DOHH2 (cell line): ENCODE data around the gene AUTS2.
A peak's percentile ranks its signal among the peaks of the same experiment; 100 is the strongest.

Experiments used
- H3F3A ChIP-seq: fragments of 200-600 bp; sonication (generic), shearing (Covaris generic); 2 replicates; pipeline ENCODE4 v1.6.0; 2016; ENCODE audit warnings: antibody characterized with exemption, mild to moderate bottlenecking; ENCODE audit not compliant: control insufficient read depth, insufficient read depth
- H3K27ac ChIP-seq: fragments of 200-600 bp; sonication (generic); 2 replicates; pipeline ENCODE4 v1.5.1; 2014; ENCODE audit warnings: low read depth, mild to moderate bottlenecking, low read length, moderate library complexity
- H3K27me3 ChIP-seq: fragments of 200-600 bp; sonication (generic); 2 replicates; pipeline ENCODE4 v1.6.1; 2014; ENCODE audit warnings: mild to moderate bottlenecking, low read length, mixed read lengths; ENCODE audit not compliant: control insufficient read depth
- H3K36me3 ChIP-seq: fragments of 200-600 bp; sonication (generic); 2 replicates; pipeline ENCODE4 v1.6.1; 2014; ENCODE audit warnings: mild to moderate bottlenecking, low read length, moderate library complexity, mixed read lengths; ENCODE audit not compliant: control insufficient read depth
- H3K4me1 ChIP-seq: fragments of 200-600 bp; sonication (generic); 2 replicates; pipeline ENCODE4 v1.6.1; 2014; ENCODE audit warnings: mild to moderate bottlenecking, low read length, mixed read lengths; ENCODE audit not compliant: control insufficient read depth
- H3K4me2 ChIP-seq: fragments of 200-600 bp; sonication (generic); 2 replicates; pipeline ENCODE4 v1.6.0; 2014; ENCODE audit warnings: mild to moderate bottlenecking, low read length, moderate library complexity
- H3K4me3 ChIP-seq: fragments of 200-600 bp; sonication (generic); 2 replicates; pipeline ENCODE4 v1.5.1; 2014; ENCODE audit warnings: mild to moderate bottlenecking, low read length, mixed read lengths
- H3K79me2 ChIP-seq: fragments of 200-600 bp; sonication (generic); 2 replicates; pipeline ENCODE4 v1.6.1; 2014; ENCODE audit warnings: mild to moderate bottlenecking, low read length, mixed read lengths; ENCODE audit not compliant: control insufficient read depth
- H3K9me2 ChIP-seq: fragments of 200-600 bp; sonication (generic); replicated peaks from 2 replicates; pipeline ENCODE4 v1.6.1; 2014; ENCODE audit warnings: mild to moderate bottlenecking, low read length, mixed read lengths; ENCODE audit not compliant: control insufficient read depth
- H3K9me3 ChIP-seq: fragments of 200-600 bp; sonication (generic); 2 replicates; pipeline ENCODE4 v1.6.1; 2014; ENCODE audit warnings: antibody characterized with exemption, low read length, mixed read lengths; ENCODE audit not compliant: control insufficient read depth, insufficient read depth
- H4K20me1 ChIP-seq: fragments of 200-600 bp; sonication (generic); 2 replicates; pipeline ENCODE4 v1.6.0; 2014; ENCODE audit warnings: low read depth, mild to moderate bottlenecking, antibody characterized with exemption, low read length, moderate library complexity; ENCODE audit not compliant: control insufficient read depth, insufficient read depth
- CTCF ChIP-seq: fragments of 200-600 bp; sonication (generic); IDR thresholded peaks from one replicate; pipeline ENCODE4 v1.5.1; 2014; ENCODE audit warnings: antibody characterized with exemption, mild to moderate bottlenecking, low read depth, low read length; ENCODE audit not compliant: poor library complexity, severe bottlenecking
- EZH2phosphoT487 ChIP-seq: fragments of 200-600 bp; sonication (generic); IDR thresholded peaks from 2 replicates; pipeline ENCODE4 v1.6.1; 2017; ENCODE audit warnings: borderline replicate concordance, mild to moderate bottlenecking, antibody characterized with exemption, low read length, moderate library complexity, mixed read lengths

Gene AUTS2

DNA sequence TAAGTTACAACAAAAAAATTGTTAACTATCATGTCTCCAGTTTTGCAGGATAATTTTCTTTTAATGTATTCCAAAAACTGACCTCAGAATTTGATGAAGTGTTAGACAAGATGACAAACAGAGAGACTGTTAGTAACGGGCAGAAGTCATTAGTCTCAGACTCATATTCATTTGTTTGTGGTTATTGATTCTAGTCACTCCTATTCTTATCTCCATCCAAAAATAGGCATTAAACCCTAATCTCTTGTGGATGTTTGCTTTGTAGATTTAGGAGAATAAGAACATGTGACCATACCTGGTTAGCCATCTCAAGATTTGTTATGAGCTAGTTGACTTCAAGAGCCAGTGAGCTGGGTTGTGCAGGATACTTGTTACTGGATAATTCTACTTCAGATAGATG is 261.1 kb downstream of the AUTS2 start:
- Histone ChIP-seq H3K4me1 (peaks cover 55% of the 10 kb centered on the region), H3K27me3 (no peaks in the 10 kb centered on the region), H3F3A (no peaks in the 10 kb centered on the region), H3K27ac (no peak overlapping the region), H3K79me2 (peaks cover 94% of the 10 kb centered on the region), H3K9me3 (no peaks in the 10 kb centered on the region), H3K9me2 (no peaks in the 10 kb centered on the region), H4K20me1 (peaks cover 15% of the 10 kb centered on the region; the same call in 1 of the 2 replicates), H3K4me3 (no peak overlapping the region), H3K4me2 (peak overlapping the region; percentile 8), H3K36me3 (no peaks in the 10 kb centered on the region)
- TF ChIP-seq EZH2phosphoT487 (no peak), CTCF (no peak)

DNA sequence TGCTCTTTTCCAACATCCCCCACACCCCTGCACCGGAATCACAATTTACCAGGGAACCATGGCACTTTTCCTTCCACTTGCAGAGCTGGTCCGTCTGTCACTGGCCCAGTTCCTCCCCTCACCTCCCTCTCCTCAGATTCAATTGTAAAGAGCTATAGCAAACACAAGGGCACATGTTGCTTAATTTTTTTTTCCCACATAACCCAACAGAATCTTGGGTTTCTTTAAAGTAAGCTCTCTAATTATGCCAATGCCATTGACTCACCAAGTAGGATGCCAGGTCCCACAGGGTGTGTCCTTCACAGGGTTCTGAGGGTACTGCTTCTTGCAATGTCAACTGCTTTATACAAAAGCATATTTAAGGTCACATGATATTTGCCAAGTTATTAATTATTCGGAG is 262.2 kb downstream of the AUTS2 start:
- Histone ChIP-seq H3K4me2 (no peak overlapping the region), H3K79me2 (peaks cover 94% of the 10 kb centered on the region), H3K4me3 (no peak overlapping the region), H3K4me1 (peaks cover 62% of the 10 kb centered on the region), H3K27me3 (no peaks in the 10 kb centered on the region), H3K9me2 (no peaks in the 10 kb centered on the region), H3F3A (no peaks in the 10 kb centered on the region), H4K20me1 (peaks cover 18% of the 10 kb centered on the region; the same call in 1 of the 2 replicates), H3K9me3 (no peaks in the 10 kb centered on the region), H3K27ac (no peak overlapping the region), H3K36me3 (no peaks in the 10 kb centered on the region)
- TF ChIP-seq CTCF (no peak), EZH2phosphoT487 (no peak)

DNA sequence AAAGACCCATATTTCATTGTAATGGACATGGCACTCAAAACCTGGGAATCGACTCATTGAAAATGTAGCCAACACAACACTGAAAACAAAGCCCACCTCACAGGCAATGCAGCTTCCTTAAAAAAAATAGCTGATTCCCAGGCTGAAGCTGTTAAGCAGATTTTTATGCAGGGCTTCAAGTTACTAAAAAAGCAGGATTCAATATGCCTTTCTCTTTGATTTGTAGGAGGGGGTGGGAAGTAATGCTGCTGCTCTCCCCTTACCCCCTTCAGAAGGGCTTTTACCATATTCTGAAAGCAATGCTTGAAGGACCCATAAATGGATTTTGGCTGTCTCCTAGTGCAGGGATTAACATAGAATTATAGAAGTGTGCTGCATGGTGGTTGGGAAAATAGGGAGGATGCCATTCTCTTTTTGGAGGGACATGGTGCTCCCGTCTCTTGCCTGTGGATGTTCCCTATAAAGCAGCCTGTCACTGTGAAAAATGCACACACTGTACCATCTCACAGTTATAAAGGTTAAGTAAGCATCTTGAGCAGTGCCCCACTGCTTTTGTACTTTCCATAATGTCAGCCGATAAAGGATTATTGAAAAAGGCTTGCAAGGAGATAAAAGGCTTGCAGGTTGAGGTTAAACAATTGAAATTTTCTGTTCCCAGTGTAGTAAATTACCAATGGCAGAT is 262.8 kb downstream of the AUTS2 start:
- TF ChIP-seq CTCF (no peak), EZH2phosphoT487 (no peak)
- Histone ChIP-seq H3K27ac (no peak overlapping the region), H3K9me2 (no peaks in the 10 kb centered on the region), H3K79me2 (peaks cover 94% of the 10 kb centered on the region), H3K36me3 (no peaks in the 10 kb centered on the region), H4K20me1 (peaks cover 20% of the 10 kb centered on the region; the same call in 1 of the 2 replicates), H3K27me3 (no peaks in the 10 kb centered on the region), H3K4me3 (no peak overlapping the region), H3K4me2 (no peak overlapping the region), H3K4me1 (peaks cover 62% of the 10 kb centered on the region), H3K9me3 (no peaks in the 10 kb centered on the region), H3F3A (no peaks in the 10 kb centered on the region)
